Suprapubic skin (tissue), 3 donors: ENCODE data around the gene C3orf22.

Experiments used
- POLR2A ChIP-seq, 2 donors: fragments of 450-650 bp; IDR thresholded peaks; one replicate each; pipeline ENCODE4 v1.6.1; 2017; ENCODE audit warnings: antibody characterized with exemption in 2 of 2, mild to moderate bottlenecking in 2 of 2, moderate library complexity in 2 of 2
- TF ChIP-seq, protein P1 (sequence below), 2 donors: fragments of 200-600 bp in 1 of 2; fragments of 450-650 bp in 1 of 2; sonication (generic) in 1 of 2; IDR thresholded peaks; one replicate each; pipeline ENCODE4 v1.5.1; 2016 to 2019; ENCODE audit warnings: antibody characterized with exemption in 2 of 2, mild to moderate bottlenecking in 1 of 2, moderate library complexity in 1 of 2

DNA sequence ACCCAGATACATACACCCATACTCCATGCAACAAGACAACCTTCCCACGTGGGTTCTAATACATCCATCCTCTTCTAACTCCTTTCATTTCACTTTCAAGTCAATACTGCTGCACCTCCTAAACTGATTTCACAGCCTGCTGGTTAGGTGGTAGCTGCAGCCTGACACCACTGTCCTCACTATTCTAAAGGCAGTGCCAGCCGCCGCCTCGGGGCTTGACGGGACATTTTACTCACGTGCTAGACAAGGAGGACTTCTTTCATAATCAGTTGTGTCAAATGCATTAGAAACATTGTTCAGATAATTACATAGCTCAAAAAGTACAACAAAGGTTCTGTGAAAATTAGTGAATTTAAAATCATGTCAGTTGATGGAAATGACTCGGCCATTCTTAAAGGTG, 47.4 kb downstream of the C3orf22 start:
- TF ChIP-seq, protein P1, sequence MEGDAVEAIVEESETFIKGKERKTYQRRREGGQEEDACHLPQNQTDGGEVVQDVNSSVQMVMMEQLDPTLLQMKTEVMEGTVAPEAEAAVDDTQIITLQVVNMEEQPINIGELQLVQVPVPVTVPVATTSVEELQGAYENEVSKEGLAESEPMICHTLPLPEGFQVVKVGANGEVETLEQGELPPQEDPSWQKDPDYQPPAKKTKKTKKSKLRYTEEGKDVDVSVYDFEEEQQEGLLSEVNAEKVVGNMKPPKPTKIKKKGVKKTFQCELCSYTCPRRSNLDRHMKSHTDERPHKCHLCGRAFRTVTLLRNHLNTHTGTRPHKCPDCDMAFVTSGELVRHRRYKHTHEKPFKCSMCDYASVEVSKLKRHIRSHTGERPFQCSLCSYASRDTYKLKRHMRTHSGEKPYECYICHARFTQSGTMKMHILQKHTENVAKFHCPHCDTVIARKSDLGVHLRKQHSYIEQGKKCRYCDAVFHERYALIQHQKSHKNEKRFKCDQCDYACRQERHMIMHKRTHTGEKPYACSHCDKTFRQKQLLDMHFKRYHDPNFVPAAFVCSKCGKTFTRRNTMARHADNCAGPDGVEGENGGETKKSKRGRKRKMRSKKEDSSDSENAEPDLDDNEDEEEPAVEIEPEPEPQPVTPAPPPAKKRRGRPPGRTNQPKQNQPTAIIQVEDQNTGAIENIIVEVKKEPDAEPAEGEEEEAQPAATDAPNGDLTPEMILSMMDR (IDR thresholded peaks at IDR 0.05), result no peak
- no peak for TF ChIP-seq POLR2A (IDR thresholded peaks at IDR 0.05)
